Left lung (tissue), 10 donors: Measurements from ENCODE around the gene NUAK1. TPM values are rescaled to one million over a fixed set of nuclear protein-coding genes. Genes with fewer than 3 reads are reported as not detected.

Experiments
- ATAC-seq: fragments of 200-7000 bp; cut with Tn5 transposase; one replicate; pipeline ENCODE4 v1.9.1; 2020; ENCODE audit warnings: moderate library complexity
- DNase-seq, 4 donors: peaks; one replicate each; pipeline ENCODE4 v3.0.0-alpha.2; 2013 to 2020
- H3K27ac ChIP-seq, 2 donors: fragments of 200-600 bp; sonication (generic) in 1 of 2; one replicate each; pipeline versions ENCODE4 v1.5.0 to v1.8.0; 2020 to 2021
- H3K27me3 ChIP-seq, 2 donors: fragments of 200-600 bp; sonication (generic) in 1 of 2; one replicate each; pipeline versions ENCODE4 v1.5.0 to v1.8.0; 2020 to 2021
- H3K36me3 ChIP-seq, 2 donors: fragments of 200-600 bp; sonication (generic) in 1 of 2; one replicate each; pipeline versions ENCODE4 v1.5.0 to v1.8.0; 2020 to 2021
- H3K4me1 ChIP-seq, 2 donors: fragments of 200-600 bp; one replicate each; pipeline ENCODE4 v1.8.0; 2021
- H3K4me3 ChIP-seq, 2 donors: fragments of 200-600 bp; sonication (generic) in 1 of 2; one replicate each; pipeline versions ENCODE4 v1.5.0 to v1.8.0; 2020 to 2021; ENCODE audit warnings: mild to moderate bottlenecking in 1 of 2
- H3K9me3 ChIP-seq, 2 donors: fragments of 200-600 bp; sonication (generic) in 1 of 2; one replicate each; pipeline versions ENCODE4 v1.5.0 to v1.8.0; 2020 to 2021
- intact Hi-C, 2 donors: fragments of 100-400 bp; cut with DNase I; formaldehyde crosslinking; loops; one replicate each; pipeline versions ENCODE4 v1.11.2 to v1.14.2; 2022
- polyA plus RNA-seq, 6 donors: library from polyadenylated mRNA; unstranded; fragments of 120-200 nt; gene quantifications; one replicate each; pipeline ENCODE4 v1.2.1, GENCODE V29; 2013; ENCODE audit not compliant: insufficient read length in 6 of 6
- total RNA-seq, 2 donors: library from RNA; stranded (reverse); fragmentation: NEBNext Ultra II Directional; extraction: Animal tissue kit (Norgen Biotek cat#: 25700); gene quantifications; one replicate each; pipeline ENCODE4 v1.2.1, GENCODE V29; 2021
- TF ChIP-seq, protein P1 (sequence below), 2 donors: fragments of 200-600 bp; sonication (generic) in 1 of 2; IDR thresholded peaks; one replicate each; pipeline versions ENCODE4 v1.5.0 to v1.8.0; 2021; ENCODE audit warnings: antibody characterized with exemption in 2 of 2
- donor health status: DM: no; HTN: yes; CAD: no.
- donor health status: DM: no; HTN: no; CAD: no.

NUAK1 gene
- total and polyA plus RNA-seq, 8 donors: 6.5 to 11.7 (median 8.1) TPM

DNA sequence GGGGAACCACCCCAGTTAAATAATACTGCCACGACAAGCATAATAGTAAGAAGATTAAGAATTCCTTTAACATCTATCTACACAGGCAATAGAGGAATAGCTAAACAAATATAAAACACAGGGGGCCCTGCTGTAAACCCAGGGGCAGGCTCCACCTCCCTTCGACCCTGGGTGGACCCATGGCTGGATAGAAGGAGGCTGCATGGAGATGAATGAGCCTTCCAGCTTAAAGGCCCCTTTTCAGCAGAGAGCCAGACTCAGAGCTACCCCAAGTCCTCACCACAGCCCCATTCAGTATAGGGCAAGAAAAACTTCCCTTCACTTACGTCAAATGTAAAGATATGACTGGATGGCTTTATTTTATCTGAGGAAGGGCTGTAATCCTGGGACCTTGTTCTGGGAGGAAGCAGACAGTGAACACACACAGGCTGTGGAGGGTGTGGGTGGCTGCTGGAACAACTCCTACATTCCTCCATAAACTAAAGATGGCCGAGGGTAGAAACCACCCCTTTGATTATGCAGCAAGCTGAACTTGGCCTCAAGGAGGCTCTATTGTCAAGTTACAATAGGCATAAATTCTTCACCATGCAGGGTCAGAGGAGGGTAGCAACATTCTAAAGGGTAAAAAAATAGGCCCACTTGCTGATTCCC, 30.4 kb downstream of the NUAK1 start:
- Histone ChIP-seq H3K36me3 (no peaks in the 10 kb centered on the region), H3K4me1 (peaks cover 27 to 29% of the 10 kb centered on the region in 2 donors), H3K9me3 (no peaks in the 10 kb centered on the region), H3K27me3 (no peaks in the 10 kb centered on the region), H3K4me3 (no peak overlapping the region), H3K27ac (no peak overlapping the region)
- peak; percentile 15 for ATAC-seq
- no peak for DNase-seq
- intact Hi-C loops: no loop called here
- TF ChIP-seq, protein P1, sequence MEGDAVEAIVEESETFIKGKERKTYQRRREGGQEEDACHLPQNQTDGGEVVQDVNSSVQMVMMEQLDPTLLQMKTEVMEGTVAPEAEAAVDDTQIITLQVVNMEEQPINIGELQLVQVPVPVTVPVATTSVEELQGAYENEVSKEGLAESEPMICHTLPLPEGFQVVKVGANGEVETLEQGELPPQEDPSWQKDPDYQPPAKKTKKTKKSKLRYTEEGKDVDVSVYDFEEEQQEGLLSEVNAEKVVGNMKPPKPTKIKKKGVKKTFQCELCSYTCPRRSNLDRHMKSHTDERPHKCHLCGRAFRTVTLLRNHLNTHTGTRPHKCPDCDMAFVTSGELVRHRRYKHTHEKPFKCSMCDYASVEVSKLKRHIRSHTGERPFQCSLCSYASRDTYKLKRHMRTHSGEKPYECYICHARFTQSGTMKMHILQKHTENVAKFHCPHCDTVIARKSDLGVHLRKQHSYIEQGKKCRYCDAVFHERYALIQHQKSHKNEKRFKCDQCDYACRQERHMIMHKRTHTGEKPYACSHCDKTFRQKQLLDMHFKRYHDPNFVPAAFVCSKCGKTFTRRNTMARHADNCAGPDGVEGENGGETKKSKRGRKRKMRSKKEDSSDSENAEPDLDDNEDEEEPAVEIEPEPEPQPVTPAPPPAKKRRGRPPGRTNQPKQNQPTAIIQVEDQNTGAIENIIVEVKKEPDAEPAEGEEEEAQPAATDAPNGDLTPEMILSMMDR (IDR thresholded peaks at IDR 0.05): no peak

DNA sequence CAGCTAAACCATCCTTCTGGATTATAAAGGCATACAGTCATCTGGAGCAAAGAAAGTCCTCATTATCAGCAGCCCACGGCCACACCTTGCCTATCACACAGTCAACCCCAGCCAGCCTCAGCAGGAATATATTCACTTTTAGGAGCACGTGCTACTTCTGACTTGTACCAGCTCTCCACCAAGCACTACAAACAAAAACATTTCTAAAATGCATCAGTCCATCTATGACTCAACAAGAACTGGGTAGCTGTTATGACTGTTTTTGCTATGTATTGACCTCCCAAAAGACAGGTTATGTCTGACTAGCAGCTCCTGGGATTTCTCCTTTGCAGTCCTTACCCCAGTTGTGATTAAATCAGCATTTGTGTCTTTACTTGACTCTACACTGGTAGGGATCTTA, 31.2 kb downstream of the NUAK1 start:
- Histone ChIP-seq H3K27me3 (no peaks in the 10 kb centered on the region), H3K4me3 (no peak overlapping the region), H3K9me3 (no peaks in the 10 kb centered on the region), H3K4me1 (peaks cover 25 to 27% of the 10 kb centered on the region in 2 donors), H3K27ac (no peak overlapping the region), H3K36me3 (no peaks in the 10 kb centered on the region)
- intact Hi-C loops: no loop called here
- TF ChIP-seq, protein P1 (IDR thresholded peaks at IDR 0.05): no peak
- ATAC-seq (peak; percentile 9), DNase-seq (no peak)

DNA sequence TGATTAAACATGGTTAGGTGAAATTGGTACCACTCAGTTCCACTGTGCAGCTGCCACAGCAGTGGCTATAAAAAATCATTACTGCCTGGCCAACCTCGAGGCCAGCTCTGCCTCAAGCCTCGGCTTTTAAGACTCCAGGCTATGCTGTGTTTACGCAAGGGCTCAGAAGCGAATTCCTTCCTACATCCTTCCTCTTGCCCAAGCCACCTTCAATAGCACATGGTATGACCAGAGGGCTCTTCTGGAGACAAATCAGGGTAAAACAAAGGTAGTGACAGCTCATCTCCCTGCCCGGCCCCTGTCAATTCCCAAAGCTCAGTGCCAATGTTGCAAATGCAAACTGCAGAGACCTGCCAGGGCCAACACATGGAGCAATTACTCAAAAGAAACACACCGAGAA, 31.9 kb downstream of the NUAK1 start:
- DNase-seq (no peak), ATAC-seq (peak; percentile 36)
- intact Hi-C loops: no loop called here
- Histone ChIP-seq H3K27me3 (no peaks in the 10 kb centered on the region), H3K36me3 (no peaks in the 10 kb centered on the region), H3K4me1 (peaks cover 20 to 27% of the 10 kb centered on the region in 2 donors), H3K9me3 (no peaks in the 10 kb centered on the region), H3K27ac (peak overlapping the region in 1 of 2 donors; percentile 10), H3K4me3 (no peak overlapping the region)
- TF ChIP-seq, protein P1 (IDR thresholded peaks at IDR 0.05): no peak

DNA sequence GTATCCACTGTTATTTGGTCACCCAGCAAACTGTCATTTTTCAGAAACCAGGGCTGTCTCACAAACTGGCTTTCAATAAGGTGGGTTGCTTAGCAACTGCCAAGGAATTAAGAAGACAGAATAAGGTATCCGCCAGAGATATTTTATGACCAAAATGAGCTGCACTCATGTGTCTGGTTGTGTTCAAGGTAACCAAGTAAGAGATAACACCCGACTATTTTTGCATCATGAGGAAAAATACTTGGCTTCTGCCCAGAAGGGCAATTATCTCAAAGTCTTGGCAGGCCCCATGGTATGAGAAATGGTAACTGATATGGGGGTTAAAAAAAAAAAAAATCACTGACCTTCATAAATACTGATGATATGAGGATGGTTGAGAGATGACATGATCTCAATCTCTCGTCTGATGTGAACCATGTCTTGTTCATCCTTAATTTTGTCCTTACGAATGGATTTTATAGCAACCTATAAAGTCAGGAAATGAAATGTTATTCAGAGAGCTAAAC, 32.6 kb downstream of the NUAK1 start:
- intact Hi-C loops: no loop called here
- Histone ChIP-seq H3K4me3 (no peak overlapping the region), H3K27me3 (no peaks in the 10 kb centered on the region), H3K27ac (peak overlapping the region in 1 of 2 donors; percentile 10), H3K36me3 (no peaks in the 10 kb centered on the region), H3K4me1 (peaks cover 20 to 27% of the 10 kb centered on the region in 2 donors), H3K9me3 (no peaks in the 10 kb centered on the region)
- ATAC-seq (no peak), DNase-seq (no peak)
- TF ChIP-seq, protein P1 (IDR thresholded peaks at IDR 0.05): no peak

DNA sequence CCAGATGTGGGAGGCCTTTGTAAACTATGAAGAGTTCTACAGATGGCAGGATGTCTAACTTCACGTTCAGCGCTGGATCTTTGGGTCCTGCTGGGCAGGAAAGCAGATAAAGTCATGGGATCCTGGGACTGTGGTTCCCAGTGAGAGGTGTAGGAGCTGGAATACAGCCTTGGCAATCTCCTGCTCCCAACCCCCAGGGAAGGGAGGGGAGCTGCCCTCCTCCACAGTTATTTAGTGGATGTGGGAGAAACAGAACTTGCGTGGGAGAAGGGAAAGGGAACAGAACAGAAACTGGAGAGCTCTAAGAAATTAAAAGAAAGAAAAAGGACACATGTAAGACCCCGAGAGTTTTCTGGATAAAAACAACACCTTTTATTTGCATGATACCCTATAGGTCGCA, 37.0 kb downstream of the NUAK1 start:
- ATAC-seq: no peak
- peaks cover 0 to 3% of the 10 kb centered on the region in 2 donors for H3K4me1 ChIP-seq
- intact Hi-C loops: no loop called here

More for the DNA sequence above, 37.0 kb downstream of the NUAK1 start:
- H3K4me3 ChIP-seq: no peak overlapping the region
- no peaks in the 10 kb centered on the region for H3K36me3 ChIP-seq
- no peak overlapping the region for H3K27ac ChIP-seq
- no peak for DNase-seq
- TF ChIP-seq, protein P1 (IDR thresholded peaks at IDR 0.05): no peak
- H3K9me3 ChIP-seq: no peaks in the 10 kb centered on the region
- no peaks in the 10 kb centered on the region for H3K27me3 ChIP-seq
